GM12874 (cell line): ENCODE data around the gene ZNF398.
A peak's percentile ranks its signal among the peaks of the same experiment; 100 is the strongest.

Source experiments
- TF ChIP-seq, protein P1 (sequence below): IDR thresholded peaks from 2 replicates; pipeline ENCODE4 v1.5.1; 2011; ENCODE audit warnings: low read depth, mild to moderate bottlenecking, control low read depth, low read length, moderate library complexity; ENCODE audit not compliant: insufficient read depth

ZNF398 gene

DNA sequence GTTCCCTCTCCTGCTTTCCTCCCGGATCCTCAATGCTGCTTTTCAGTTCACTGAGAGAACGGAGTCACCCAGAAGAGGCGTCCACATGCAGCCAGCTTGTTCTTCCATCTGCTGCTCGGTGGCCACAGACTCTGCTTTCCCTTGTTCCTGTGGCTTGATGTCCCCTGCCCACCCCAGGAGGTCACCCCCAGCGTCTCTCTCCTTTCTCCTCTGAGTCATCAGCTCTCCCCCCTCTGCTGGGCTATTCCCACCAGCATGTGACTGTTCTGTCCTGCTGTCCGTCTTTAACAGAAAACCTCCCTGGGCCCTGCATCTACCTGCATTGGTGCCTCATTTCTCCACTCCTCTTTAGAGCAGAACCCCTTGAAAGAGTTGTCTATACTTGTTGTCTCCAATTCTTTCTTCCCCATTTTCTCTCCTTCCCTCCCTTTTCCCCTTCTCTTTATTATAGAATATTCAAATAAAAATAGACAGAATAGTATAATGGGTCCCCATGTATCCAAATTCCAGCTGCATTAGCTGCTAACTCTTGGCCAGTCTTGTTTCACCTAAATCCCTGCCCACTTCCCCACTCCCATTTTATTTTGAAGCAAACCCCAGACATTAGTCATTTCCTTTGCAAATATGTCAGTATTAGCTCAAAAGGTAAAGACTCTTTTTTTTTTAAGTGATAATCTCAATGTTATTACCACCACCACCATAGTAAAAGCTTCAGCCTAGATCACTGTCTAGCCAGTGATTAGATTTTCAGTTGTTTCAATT is 52.2 kb downstream of the ZNF398 start:
- TF ChIP-seq, protein P1, sequence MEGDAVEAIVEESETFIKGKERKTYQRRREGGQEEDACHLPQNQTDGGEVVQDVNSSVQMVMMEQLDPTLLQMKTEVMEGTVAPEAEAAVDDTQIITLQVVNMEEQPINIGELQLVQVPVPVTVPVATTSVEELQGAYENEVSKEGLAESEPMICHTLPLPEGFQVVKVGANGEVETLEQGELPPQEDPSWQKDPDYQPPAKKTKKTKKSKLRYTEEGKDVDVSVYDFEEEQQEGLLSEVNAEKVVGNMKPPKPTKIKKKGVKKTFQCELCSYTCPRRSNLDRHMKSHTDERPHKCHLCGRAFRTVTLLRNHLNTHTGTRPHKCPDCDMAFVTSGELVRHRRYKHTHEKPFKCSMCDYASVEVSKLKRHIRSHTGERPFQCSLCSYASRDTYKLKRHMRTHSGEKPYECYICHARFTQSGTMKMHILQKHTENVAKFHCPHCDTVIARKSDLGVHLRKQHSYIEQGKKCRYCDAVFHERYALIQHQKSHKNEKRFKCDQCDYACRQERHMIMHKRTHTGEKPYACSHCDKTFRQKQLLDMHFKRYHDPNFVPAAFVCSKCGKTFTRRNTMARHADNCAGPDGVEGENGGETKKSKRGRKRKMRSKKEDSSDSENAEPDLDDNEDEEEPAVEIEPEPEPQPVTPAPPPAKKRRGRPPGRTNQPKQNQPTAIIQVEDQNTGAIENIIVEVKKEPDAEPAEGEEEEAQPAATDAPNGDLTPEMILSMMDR = no peak

DNA sequence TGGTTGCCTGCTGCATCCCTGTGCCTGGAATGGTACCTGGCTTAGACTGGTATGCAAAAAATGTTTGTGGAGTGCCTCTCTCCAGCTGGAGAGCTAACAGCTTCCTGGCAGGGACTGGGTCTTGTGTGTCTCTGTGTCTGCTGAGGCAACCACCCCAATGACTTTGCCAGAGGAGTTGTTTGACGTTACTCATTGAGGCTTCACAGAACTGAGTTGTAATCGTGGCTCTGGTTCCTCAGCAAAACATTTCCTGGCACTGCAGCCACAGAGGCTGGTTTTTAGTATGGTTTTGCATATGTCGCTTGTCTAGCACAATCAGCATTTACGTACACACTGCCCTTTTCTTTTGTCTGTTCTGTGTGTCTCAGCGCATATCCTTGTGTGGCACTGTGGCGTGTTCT is 55.6 kb downstream of the ZNF398 start:
- TF ChIP-seq, protein P1 = no peak

DNA sequence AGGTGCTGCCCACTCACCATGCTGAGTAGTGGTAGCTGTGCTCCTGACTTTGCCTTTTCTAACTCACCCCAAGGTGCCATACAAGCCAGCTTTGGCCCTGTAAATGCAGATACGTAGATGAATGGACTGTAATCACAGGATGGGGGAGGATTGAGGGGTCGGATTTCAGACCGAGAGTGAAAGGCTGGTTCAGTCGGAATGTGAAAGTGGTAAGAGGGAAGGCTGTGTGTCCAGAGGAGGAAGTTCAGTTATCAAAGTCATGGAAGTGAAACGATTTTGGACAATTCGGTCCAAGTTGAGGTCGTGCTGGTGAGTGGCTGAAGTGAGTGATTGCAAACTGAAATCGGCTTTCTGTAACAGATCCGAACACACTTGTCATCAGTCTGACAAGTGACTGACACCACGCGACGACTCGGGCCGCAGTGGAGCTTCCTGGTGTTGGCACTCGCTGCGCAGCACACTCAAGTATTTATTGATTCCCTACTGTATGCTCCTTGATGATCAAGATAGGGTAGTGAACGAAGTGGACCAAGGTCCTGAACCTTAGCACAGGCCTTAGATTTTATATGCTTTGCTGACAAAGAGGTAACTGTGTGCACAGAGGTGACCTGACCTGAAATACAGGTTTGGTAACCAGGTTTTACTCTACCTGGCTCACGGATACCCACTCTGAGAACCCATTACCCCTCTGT is 58.6 kb downstream of the ZNF398 start:
- TF ChIP-seq, protein P1 = no peak

DNA sequence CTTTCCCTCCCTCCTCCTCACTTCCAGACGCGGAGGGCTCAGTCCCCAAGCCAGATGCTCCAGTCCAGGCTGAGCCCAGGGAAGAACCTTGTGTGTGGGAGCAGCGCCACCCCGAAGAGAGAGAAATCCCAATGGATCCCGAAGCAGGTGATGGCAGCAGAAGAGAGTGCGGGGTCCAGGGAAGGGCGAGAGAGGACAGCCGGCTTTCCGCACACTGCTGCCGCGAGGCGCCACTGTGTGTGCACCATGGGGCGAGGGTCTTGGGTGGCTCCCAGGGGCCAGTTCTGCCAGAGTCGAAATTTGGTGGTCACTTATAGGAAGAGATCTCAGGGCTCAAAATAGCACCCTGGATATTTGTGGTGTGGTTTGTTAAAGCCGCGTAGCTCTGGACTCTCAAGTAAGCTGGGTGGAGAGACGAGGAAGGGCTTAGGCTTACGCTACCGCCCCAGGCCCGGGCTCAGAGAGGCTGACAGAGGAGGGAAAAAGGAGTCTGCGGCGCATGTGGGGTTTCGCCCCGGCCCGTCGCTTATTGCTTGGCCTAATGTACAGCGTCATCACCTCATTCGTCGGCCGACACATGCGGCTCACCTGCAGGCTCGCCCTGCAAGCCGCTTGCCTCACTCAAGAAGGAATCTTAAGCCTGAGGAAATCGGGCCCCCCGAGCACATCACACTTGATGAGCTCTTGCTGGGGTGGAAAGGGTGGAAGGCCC is 60.2 kb downstream of the ZNF398 start:
- TF ChIP-seq, protein P1 = no peak

DNA sequence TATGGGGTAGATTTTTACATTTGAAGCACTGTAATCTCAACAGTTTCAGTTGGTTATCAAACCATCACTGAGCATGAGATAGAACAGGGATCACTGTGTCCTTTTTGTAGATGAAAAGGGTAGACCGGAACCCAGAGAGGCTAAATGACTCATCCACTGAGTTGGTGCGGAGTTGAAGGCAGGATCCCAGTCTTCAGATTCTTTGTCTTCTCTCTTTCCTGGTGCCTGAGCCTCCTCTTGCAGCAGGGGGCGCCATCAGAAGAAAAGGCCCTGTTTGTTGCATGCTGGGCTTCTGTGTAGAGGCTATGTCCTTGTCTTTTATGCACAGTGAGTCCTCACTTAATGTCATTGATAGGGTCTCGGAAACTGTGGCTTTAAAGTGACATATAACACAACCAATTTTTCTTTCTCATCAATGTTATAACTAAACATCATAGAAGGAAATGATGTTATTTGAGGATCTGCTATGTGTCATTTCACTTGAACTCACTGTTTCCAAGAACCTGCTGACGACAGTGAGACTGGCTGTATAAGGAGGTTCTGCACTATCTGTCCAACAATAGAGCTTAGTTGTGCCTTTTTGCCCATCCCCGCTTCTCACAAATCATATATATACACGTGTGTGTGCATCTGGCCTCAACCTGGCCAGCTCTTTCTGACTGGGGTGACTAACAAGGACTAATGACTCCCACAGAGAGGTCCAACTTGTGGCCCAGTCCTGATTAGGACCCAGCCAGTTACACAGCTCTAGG is 62.4 kb downstream of the ZNF398 start:
- TF ChIP-seq, protein P1 = peak; percentile 71

DNA sequence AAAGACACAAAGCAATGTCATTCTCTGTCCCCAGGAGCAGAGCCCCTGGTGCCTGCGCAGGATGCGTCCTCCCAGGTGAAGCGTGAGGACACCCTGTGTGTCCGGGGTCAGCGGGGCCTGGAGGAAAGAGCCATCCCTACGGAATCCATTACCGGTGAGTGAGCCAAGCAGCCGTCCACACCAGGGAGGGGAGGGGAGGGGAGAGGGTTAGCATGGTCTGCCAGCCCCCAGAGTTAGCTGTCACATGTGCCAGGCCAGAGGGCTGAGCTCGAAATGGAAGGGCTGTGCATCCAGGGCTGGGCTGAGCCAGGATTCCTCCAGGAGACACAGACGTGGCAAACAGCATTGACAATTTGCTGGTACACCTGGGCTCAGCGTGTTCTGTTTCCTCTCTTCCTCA is 63.3 kb downstream of the ZNF398 start:
- TF ChIP-seq, protein P1 = no peak
